Measurements from ENCODE around the gene SV2C. TPM values are rescaled to one million over a fixed set of nuclear protein-coding genes. Genes with fewer than 3 reads are reported as not detected.

The SV2C gene
- total RNA-seq, 1 experiment from 2014 or later: not detected

- peaks cover 33% of the 10 kb centered on the region for H3K27me3 Mint-ChIP-seq (ENCODE audit: insufficient read depth, unreplicated experiment)
- intact Hi-C loops (cut with micrococcal nuclease): no loop called here
- H3K9me3 Mint-ChIP-seq (ENCODE audit: unreplicated experiment): no peaks in the 10 kb centered on the region
- H3K4me3 Mint-ChIP-seq (ENCODE audit: unreplicated experiment): no peak overlapping the region
- no peak for TF ChIP-seq CTCF (IDR thresholded peaks at IDR 0.05; ENCODE audit: unreplicated experiment)
- no peak overlapping the region for H3K27ac Mint-ChIP-seq (ENCODE audit: low read depth, unreplicated experiment)
- H3K36me3 Mint-ChIP-seq (ENCODE audit: insufficient read depth, unreplicated experiment): no peaks in the 10 kb centered on the region
- no TSS peak for BruUV-seq (replicated peaks)
- no peak for DNase-seq (ENCODE audit: unreplicated experiment)
- ChIA-PET CTCF (no interaction called here), POLR2A (no interaction called here)
- no peaks in the 10 kb centered on the region for H3K4me1 Mint-ChIP-seq (ENCODE audit: insufficient read depth, unreplicated experiment)
Measured at GRCh38 chr5:76125346-76125745, 42.2 kb downstream of the SV2C start.

DNA sequence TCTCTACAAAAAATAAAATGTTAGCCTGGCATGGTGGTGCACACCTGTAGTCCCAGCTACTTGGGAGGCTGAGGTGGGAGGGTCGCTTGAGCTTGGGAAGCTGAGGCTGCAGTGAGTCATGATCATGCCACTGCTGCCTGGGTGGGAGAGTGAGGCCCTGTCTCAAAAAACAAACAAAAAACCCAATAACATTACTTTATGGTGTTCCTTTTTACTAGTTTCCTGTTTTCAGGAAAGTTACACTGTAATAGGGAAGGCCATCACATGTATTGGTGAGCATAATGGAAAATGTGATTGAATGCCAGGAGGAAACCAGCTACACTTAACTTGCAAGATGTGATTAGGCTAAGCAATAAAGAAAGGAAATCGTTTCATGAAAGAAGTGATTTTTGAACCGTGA lies 42.7 kb downstream of the SV2C start:
- DNase-seq (ENCODE audit: unreplicated experiment): no peak
- CTCF ChIA-PET: no interaction called here
- no TSS peak for BruUV-seq (replicated peaks)
- Mint-ChIP-seq H3K4me1 (ENCODE audit: insufficient read depth, unreplicated experiment) (no peaks in the 10 kb centered on the region), H3K27ac (ENCODE audit: low read depth, unreplicated experiment) (no peak overlapping the region), H3K4me3 (ENCODE audit: unreplicated experiment) (no peak overlapping the region), H3K9me3 (ENCODE audit: unreplicated experiment) (no peaks in the 10 kb centered on the region), H3K36me3 (ENCODE audit: insufficient read depth, unreplicated experiment) (no peaks in the 10 kb centered on the region), H3K27me3 (ENCODE audit: insufficient read depth, unreplicated experiment) (peaks cover 38% of the 10 kb centered on the region)
- POLR2A ChIA-PET: no interaction called here
- no peak for TF ChIP-seq CTCF (IDR thresholded peaks at IDR 0.05; ENCODE audit: unreplicated experiment)
- intact Hi-C loops (cut with micrococcal nuclease): no loop called here

- intact Hi-C loops (cut with micrococcal nuclease): no loop called here
- H3K27ac Mint-ChIP-seq (ENCODE audit: low read depth, unreplicated experiment): no peak overlapping the region
- no peak for TF ChIP-seq CTCF (IDR thresholded peaks at IDR 0.05; ENCODE audit: unreplicated experiment)
- H3K4me1 Mint-ChIP-seq (ENCODE audit: insufficient read depth, unreplicated experiment): no peaks in the 10 kb centered on the region
- BruUV-seq (replicated peaks): no TSS peak
- no peak for DNase-seq (ENCODE audit: unreplicated experiment)
- ChIA-PET CTCF (interaction anchor here (0.7 to 1.1 kb wide), 2 partner anchors 26 to 41 kb away, joined by 4 read pairs; no protein-coding TSS in a partner anchor), POLR2A (no interaction called here)
- H3K4me3 Mint-ChIP-seq (ENCODE audit: unreplicated experiment): no peak overlapping the region
- H3K27me3 Mint-ChIP-seq (ENCODE audit: insufficient read depth, unreplicated experiment): peaks cover 74% of the 10 kb centered on the region
- H3K36me3 Mint-ChIP-seq (ENCODE audit: insufficient read depth, unreplicated experiment): no peaks in the 10 kb centered on the region
- no peaks in the 10 kb centered on the region for H3K9me3 Mint-ChIP-seq (ENCODE audit: unreplicated experiment)
Measured at GRCh38 chr5:76134003-76134402, 50.8 kb downstream of the SV2C start.

GRCh38 chr5:76134646-76135045 lies 51.5 kb downstream of the SV2C start:
- Mint-ChIP-seq H3K27me3 (ENCODE audit: insufficient read depth, unreplicated experiment) (peaks cover 68% of the 10 kb centered on the region), H3K9me3 (ENCODE audit: unreplicated experiment) (no peaks in the 10 kb centered on the region), H3K4me3 (ENCODE audit: unreplicated experiment) (no peak overlapping the region), H3K4me1 (ENCODE audit: insufficient read depth, unreplicated experiment) (no peaks in the 10 kb centered on the region), H3K27ac (ENCODE audit: low read depth, unreplicated experiment) (no peak overlapping the region), H3K36me3 (ENCODE audit: insufficient read depth, unreplicated experiment) (no peaks in the 10 kb centered on the region)
- TF ChIP-seq CTCF (IDR thresholded peaks at IDR 0.05; ENCODE audit: unreplicated experiment): no peak
- no peak for DNase-seq (ENCODE audit: unreplicated experiment)
- CTCF ChIA-PET: no interaction called here
- no TSS peak for BruUV-seq (replicated peaks)
- POLR2A ChIA-PET: no interaction called here
- intact Hi-C loops (cut with micrococcal nuclease): no loop called here
